ENCODE measurements around the gene ZDHHC13. TPM values are rescaled to one million over a fixed set of nuclear protein-coding genes. Genes with fewer than 3 reads are reported as not detected.

The ZDHHC13 gene
- total RNA-seq, 1 donor from 2014 or later = 17.3 TPM

DNA sequence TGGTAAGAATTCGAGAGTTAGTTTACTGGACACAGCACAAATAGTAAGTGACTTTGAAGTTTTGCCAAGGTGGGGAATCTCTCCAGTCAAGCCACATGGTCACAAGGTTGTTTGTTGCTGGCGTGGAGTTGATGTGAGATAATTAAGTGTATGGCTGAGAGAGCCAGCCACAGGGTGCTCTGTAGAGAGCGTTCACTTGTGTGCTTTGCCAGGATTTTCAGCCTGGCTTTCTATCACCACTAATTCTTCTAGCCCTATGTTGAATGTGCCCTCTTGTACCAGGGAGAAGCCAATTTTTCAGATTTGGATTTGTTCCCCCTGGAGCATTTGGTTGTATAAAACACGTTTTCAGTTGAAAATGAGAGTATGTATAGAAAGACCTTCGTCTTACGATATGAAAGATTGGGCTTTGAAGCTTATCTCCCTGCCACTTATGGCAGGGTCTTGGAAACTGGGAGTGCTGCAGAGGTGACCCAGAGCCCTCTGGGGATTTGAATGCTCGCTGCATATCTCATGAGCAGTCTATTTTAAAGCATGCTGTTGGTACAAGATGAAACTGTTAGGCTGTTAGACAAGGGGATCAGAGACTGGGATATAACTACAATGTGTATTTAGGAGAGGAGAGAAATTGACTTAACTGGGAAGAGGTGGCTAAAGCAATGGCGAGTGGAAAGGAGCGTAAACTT lies 56.2 kb downstream of the ZDHHC13 start:
- Mint-ChIP-seq H3K4me1 (no peaks in the 10 kb centered on the region), H3K36me3 (peaks cover 35% of the 10 kb centered on the region), H3K27ac (no peak overlapping the region), H3K9me3 (no peaks in the 10 kb centered on the region), H3K4me3 (no peak overlapping the region), H3K27me3 (ENCODE audit: low read depth) (no peaks in the 10 kb centered on the region)
- TF ChIP-seq, protein P1, sequence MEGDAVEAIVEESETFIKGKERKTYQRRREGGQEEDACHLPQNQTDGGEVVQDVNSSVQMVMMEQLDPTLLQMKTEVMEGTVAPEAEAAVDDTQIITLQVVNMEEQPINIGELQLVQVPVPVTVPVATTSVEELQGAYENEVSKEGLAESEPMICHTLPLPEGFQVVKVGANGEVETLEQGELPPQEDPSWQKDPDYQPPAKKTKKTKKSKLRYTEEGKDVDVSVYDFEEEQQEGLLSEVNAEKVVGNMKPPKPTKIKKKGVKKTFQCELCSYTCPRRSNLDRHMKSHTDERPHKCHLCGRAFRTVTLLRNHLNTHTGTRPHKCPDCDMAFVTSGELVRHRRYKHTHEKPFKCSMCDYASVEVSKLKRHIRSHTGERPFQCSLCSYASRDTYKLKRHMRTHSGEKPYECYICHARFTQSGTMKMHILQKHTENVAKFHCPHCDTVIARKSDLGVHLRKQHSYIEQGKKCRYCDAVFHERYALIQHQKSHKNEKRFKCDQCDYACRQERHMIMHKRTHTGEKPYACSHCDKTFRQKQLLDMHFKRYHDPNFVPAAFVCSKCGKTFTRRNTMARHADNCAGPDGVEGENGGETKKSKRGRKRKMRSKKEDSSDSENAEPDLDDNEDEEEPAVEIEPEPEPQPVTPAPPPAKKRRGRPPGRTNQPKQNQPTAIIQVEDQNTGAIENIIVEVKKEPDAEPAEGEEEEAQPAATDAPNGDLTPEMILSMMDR (IDR thresholded peaks at IDR 0.05; ENCODE audit: unreplicated experiment) = no peak
- DNase-seq (ENCODE audit: low spot score in 2 of 2, unreplicated experiment in 2 of 2) = no peak

DNA sequence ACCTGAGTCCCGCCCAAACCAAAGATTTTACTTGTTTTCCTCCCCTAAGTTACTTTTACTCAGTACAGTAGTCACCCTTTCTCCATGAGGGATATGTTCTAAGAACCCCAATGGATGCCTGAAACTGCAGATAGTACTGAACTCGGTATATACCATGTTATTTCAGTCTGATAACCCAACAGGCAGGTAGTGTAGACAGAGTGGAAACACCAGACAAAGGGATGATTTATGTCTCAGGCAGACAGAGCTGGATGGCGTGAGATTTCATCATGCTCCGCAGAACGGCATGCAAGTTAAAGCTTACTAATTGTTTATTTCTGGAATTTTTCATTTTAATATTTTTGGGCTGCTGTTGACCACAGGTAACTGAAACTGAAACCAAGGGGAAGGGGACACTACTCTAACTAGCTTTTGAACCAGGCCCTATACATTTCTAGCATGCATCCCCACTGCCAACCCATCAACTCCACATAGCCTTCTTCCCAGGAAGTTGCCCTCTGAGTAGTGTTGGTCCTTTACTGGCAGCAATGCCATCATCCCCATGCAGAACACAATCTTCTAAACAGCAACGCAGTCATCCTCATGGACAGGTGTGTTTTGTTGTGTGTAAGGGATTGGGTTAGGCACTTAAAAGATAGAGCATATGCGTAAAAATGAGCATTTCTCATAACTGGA lies 57.1 kb downstream of the ZDHHC13 start:
- DNase-seq (ENCODE audit: low spot score in 2 of 2, unreplicated experiment in 2 of 2) = no peak
- no peak overlapping the region for H3K27ac Mint-ChIP-seq
- no peaks in the 10 kb centered on the region for H3K4me1 Mint-ChIP-seq
- peaks cover 30% of the 10 kb centered on the region for H3K36me3 Mint-ChIP-seq
- no peaks in the 10 kb centered on the region for H3K9me3 Mint-ChIP-seq
- no peak overlapping the region for H3K4me3 Mint-ChIP-seq
- no peaks in the 10 kb centered on the region for H3K27me3 Mint-ChIP-seq (ENCODE audit: low read depth)
- TF ChIP-seq, protein P1 (IDR thresholded peaks at IDR 0.05; ENCODE audit: unreplicated experiment) = no peak

GRCh38 chr11:19176629-19177186 lies 59.7 kb downstream of the ZDHHC13 start:
- Mint-ChIP-seq H3K27me3 (ENCODE audit: low read depth) (no peaks in the 10 kb centered on the region), H3K36me3 (peaks cover 26% of the 10 kb centered on the region), H3K4me1 (no peaks in the 10 kb centered on the region), H3K27ac (no peak overlapping the region), H3K4me3 (no peak overlapping the region), H3K9me3 (no peaks in the 10 kb centered on the region)
- DNase-seq (ENCODE audit: low spot score in 2 of 2, unreplicated experiment in 2 of 2) = no peak
- TF ChIP-seq, protein P1 (IDR thresholded peaks at IDR 0.05; ENCODE audit: unreplicated experiment) = no peak

- H3K27me3 Mint-ChIP-seq (ENCODE audit: low read depth) = no peaks in the 10 kb centered on the region
- H3K27ac Mint-ChIP-seq = no peak overlapping the region
- peaks cover under 1% of the 10 kb centered on the region for H3K36me3 Mint-ChIP-seq
- no peak for DNase-seq (ENCODE audit: low spot score in 2 of 2, unreplicated experiment in 2 of 2)
- no peaks in the 10 kb centered on the region for H3K9me3 Mint-ChIP-seq
- TF ChIP-seq, protein P1 (IDR thresholded peaks at IDR 0.05; ENCODE audit: unreplicated experiment) = no peak
- H3K4me1 Mint-ChIP-seq = peaks cover 7% of the 10 kb centered on the region
- no peak overlapping the region for H3K4me3 Mint-ChIP-seq
Observed at GRCh38 chr11:19181531-19182261, 64.7 kb downstream of the ZDHHC13 start.

DNA sequence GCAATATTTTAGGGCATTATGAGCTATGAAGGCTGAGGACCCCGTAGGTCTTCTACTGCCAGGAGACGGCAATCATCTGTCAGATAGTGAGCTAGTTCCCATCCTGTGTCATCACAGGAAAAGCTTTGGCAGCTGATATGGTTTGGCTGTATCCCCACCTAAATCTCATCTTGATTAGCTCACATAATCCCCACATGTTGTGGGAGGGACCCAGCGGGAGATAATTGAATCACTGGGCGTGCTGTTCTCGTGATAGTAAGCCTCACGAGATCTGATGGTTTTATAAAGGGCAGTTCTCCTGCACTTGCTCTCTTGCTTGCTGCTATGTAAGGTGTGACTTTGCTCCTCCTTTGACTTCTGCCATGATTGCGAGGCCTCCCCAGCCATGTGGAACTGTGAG lies 66.7 kb downstream of the ZDHHC13 start:
- Mint-ChIP-seq H3K4me1 (peaks cover 7% of the 10 kb centered on the region), H3K27ac (no peak overlapping the region), H3K4me3 (no peak overlapping the region), H3K27me3 (ENCODE audit: low read depth) (no peaks in the 10 kb centered on the region), H3K36me3 (no peaks in the 10 kb centered on the region), H3K9me3 (no peaks in the 10 kb centered on the region)
- DNase-seq (ENCODE audit: low spot score in 2 of 2, unreplicated experiment in 2 of 2) = no peak
- TF ChIP-seq, protein P1 (IDR thresholded peaks at IDR 0.05; ENCODE audit: unreplicated experiment) = no peak

Data from mesothelial cell of epicardium (in vitro differentiated cells).